ENCODE results near the gene PTPRK. TPM values are rescaled to one million over a fixed set of nuclear protein-coding genes. Genes with fewer than 3 reads are reported as not detected.

Gene PTPRK
- total and polyA plus RNA-seq, 2 of the 8 experiments (the other 6 are each of a cell fraction or from before 2014, with no cell fraction given) = 11.4 to 47.3 TPM

GRCh38 chr6:128240024-128240428, 280.4 kb downstream of the PTPRK start:
- Histone ChIP-seq H3K18ac (ENCODE audit: extremely low read depth, low read length) (no peak overlapping the region), H2AFZ (ENCODE audit: low read length) (no peak overlapping the region), H3K4me3 (ENCODE audit: extremely low read depth in 1 of 4, insufficient read depth in 2 of 4, low read depth in 3 of 4, low read length in 4 of 4) (no peak overlapping the region), H3K27me3 (replicated peaks in 1 of 4; ENCODE audit: control insufficient read depth in 3 of 4, extremely low read depth in 1 of 4, insufficient read depth in 3 of 4, low read length in 3 of 4) (no peaks in the 10 kb centered on the region), H4K20me1 (replicated peaks in 1 of 2; ENCODE audit: control insufficient read depth in 1 of 2, insufficient read depth in 2 of 2, low read length in 2 of 2) (no peaks in the 10 kb centered on the region), H4K8ac (ENCODE audit: extremely low read depth, insufficient read depth, low read length) (no peak overlapping the region), H2BK120ac (replicated peaks; ENCODE audit: low read depth, low read length) (no peak overlapping the region), H2BK15ac (ENCODE audit: low read length) (no peak overlapping the region), H3K23me2 (ENCODE audit: low read depth, low read length) (no peaks in the 10 kb centered on the region), H4K5ac (ENCODE audit: insufficient read length, low read depth, low read length) (no peak overlapping the region), H3K79me2 (ENCODE audit: control insufficient read depth in 1 of 2, insufficient read depth in 2 of 2, low read length in 2 of 2) (no peaks in the 10 kb centered on the region; a peak in 1 of 4 replicates), H3K23ac (ENCODE audit: insufficient read length) (no peak overlapping the region), H3K4ac (replicated peaks; ENCODE audit: insufficient read length, low read depth, low read length) (no peak overlapping the region), H3K36me3 (ENCODE audit: control insufficient read depth in 2 of 4, insufficient read depth in 4 of 4, low read length in 3 of 4) (no peaks in the 10 kb centered on the region), H3K9me3 (ENCODE audit: insufficient read depth in 2 of 2, low read depth in 1 of 2, low read length in 1 of 2) (no peaks in the 10 kb centered on the region), H2AK5ac (ENCODE audit: low read depth, low read length) (no peak overlapping the region), H2BK5ac (ENCODE audit: low read depth, low read length) (no peak overlapping the region), H3K56ac (replicated peaks; ENCODE audit: insufficient read length, low read depth, low read length) (no peak overlapping the region), H3K4me2 (ENCODE audit: insufficient read depth in 1 of 2, low read depth in 2 of 2, low read length in 2 of 2) (no peak overlapping the region), H3K27ac (ENCODE audit: low read depth, low read length) (no peak overlapping the region), H2BK12ac (ENCODE audit: low read depth, low read length) (no peak overlapping the region), H3K79me1 (ENCODE audit: low read depth, low read length) (no peaks in the 10 kb centered on the region), H4K91ac (replicated peaks; ENCODE audit: insufficient read length, low read length) (no peak overlapping the region), H2BK20ac (ENCODE audit: low read length) (no peak overlapping the region), H3K14ac (ENCODE audit: insufficient read length) (no peak overlapping the region), H3K9ac (replicated peaks in 1 of 4; ENCODE audit: extremely low read depth in 1 of 4, low read depth in 3 of 4, low read length in 3 of 4) (no peak overlapping the region), H3K4me1 (replicated peaks in 1 of 4; ENCODE audit: control insufficient read depth in 3 of 4, insufficient read depth in 4 of 4, low read length in 3 of 4) (peaks cover 0 to 5% (median 1%) of the 10 kb centered on the region in 4 experiments; a peak in 2 of 7 replicates)
- no peak for TF ChIP-seq RAD21 (IDR thresholded peaks at IDR 0.05 in 1 of 2, conservative IDR thresholded peaks at IDR 0.05 in 1 of 2; ENCODE audit: low read depth in 2 of 2, low read length in 2 of 2)
- no peak for TF ChIP-seq CTBP2 (IDR thresholded peaks at IDR 0.05; ENCODE audit: borderline replicate concordance, insufficient read depth, insufficient read length, low read length)
- TF ChIP-seq EGR1 (IDR thresholded peaks at IDR 0.05; ENCODE audit: borderline replicate concordance, low read depth, low read length) = no peak
- no peak for TF ChIP-seq HDAC6 (IDR thresholded peaks at IDR 0.05; ENCODE audit: low read depth, low read length)
- no peak for TF ChIP-seq GABPA (IDR thresholded peaks at IDR 0.05; ENCODE audit: borderline replicate concordance, insufficient read depth, low read length)
- no peak for TF ChIP-seq SRF (IDR thresholded peaks at IDR 0.05; ENCODE audit: low read depth, low read length)
- TF ChIP-seq, protein P1, sequence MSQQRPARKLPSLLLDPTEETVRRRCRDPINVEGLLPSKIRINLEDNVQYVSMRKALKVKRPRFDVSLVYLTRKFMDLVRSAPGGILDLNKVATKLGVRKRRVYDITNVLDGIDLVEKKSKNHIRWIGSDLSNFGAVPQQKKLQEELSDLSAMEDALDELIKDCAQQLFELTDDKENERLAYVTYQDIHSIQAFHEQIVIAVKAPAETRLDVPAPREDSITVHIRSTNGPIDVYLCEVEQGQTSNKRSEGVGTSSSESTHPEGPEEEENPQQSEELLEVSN (IDR thresholded peaks at IDR 0.05) = no peak
- no peak for TF ChIP-seq RNF2 (IDR thresholded peaks at IDR 0.05; ENCODE audit: borderline replicate concordance, low read depth, low read length, missing control alignments, poor library complexity, severe bottlenecking)
- WGBS, 2 experiments (ENCODE audit: extremely low coverage in 1 of 2, insufficient coverage in 1 of 2, insufficient read length in 1 of 2, insufficient replicate concordance in 2 of 2, low coverage in 1 of 2, low lambda C conversion rate in 2 of 2, missing lambda C conversion rate in 1 of 2) = 94% methylated on average over 3 of the region's 3 CpGs; no CpG with 5 or more reads in 1 of the 2 experiments
- FAIRE-seq (no peak), DNase-seq (ENCODE audit: low read depth in 1 of 2, low spot score in 2 of 2) (no peak)
- POLR2A ChIA-PET (ENCODE audit: partially characterized antibody) = no interaction called here
- CTCF ChIA-PET (ENCODE audit: partially characterized antibody) = no interaction called here
